HG02623 (cell line): ENCODE data around the gene AGBL4.
A peak's percentile ranks its signal among the peaks of the same experiment; 100 is the strongest.

Source experiments
- ATAC-seq: cut with Tn5 transposase; IDR thresholded peaks from one replicate; pipeline ENCODE4 v1.9.1; 2021; ENCODE audit warnings: moderate library complexity; ENCODE audit not compliant: unreplicated experiment

The AGBL4 gene

GRCh38 chr1:48568501-48568900 is 1455.3 kb downstream of the AGBL4 start:
- ATAC-seq = no peak

- no peak for ATAC-seq
These were observed 1457.3 kb downstream of the AGBL4 start for GRCh38 chr1:48566492-48566891.

GRCh38 chr1:48563021-48563420 is 1460.7 kb downstream of the AGBL4 start:
- no peak for ATAC-seq

GRCh38 chr1:48561444-48561843 is 1462.3 kb downstream of the AGBL4 start:
- ATAC-seq = no peak

GRCh38 chr1:48560577-48560976 is 1463.2 kb downstream of the AGBL4 start:
- no peak for ATAC-seq

GRCh38 chr1:48560116-48560515 is 1463.6 kb downstream of the AGBL4 start:
- no peak for ATAC-seq

GRCh38 chr1:48558366-48558765 is 1465.4 kb downstream of the AGBL4 start:
- no peak for ATAC-seq

- ATAC-seq = no peak
These were observed 1467.4 kb downstream of the AGBL4 start for GRCh38 chr1:48556186-48556850.

GRCh38 chr1:48555271-48555670 is 1468.5 kb downstream of the AGBL4 start:
- ATAC-seq = no peak

- ATAC-seq = no peak
These were observed 1470.7 kb downstream of the AGBL4 start for GRCh38 chr1:48552903-48553606.

- no peak for ATAC-seq
These were observed 1471.3 kb downstream of the AGBL4 start for GRCh38 chr1:48552420-48552819.

- no peak for ATAC-seq
These were observed 1474.8 kb downstream of the AGBL4 start for GRCh38 chr1:48548985-48549384.

GRCh38 chr1:48547561-48548220 is 1476.1 kb downstream of the AGBL4 start:
- ATAC-seq = no peak

GRCh38 chr1:48543854-48544253 is 1479.9 kb downstream of the AGBL4 start:
- ATAC-seq = no peak

GRCh38 chr1:48540587-48540986 is 1483.2 kb downstream of the AGBL4 start:
- ATAC-seq = no peak

GRCh38 chr1:48536477-48536876 is 1487.3 kb downstream of the AGBL4 start:
- ATAC-seq = no peak

- no peak for ATAC-seq
These were observed 1490.8 kb downstream of the AGBL4 start for GRCh38 chr1:48532976-48533375.

- ATAC-seq = peak; percentile 74
These were observed 1492.9 kb downstream of the AGBL4 start for GRCh38 chr1:48530727-48531351.

- ATAC-seq = no peak
These were observed 1496.7 kb downstream of the AGBL4 start for GRCh38 chr1:48527051-48527450.

- ATAC-seq = no peak
These were observed 1497.6 kb downstream of the AGBL4 start for GRCh38 chr1:48526008-48526710.

GRCh38 chr1:48524892-48525467 is 1498.8 kb downstream of the AGBL4 start:
- ATAC-seq = no peak
